SU-DHL-6 (cell line): ENCODE data around the gene PPP6R3.

ENCODE experiments used
- H2AFZ ChIP-seq: fragments of 200-600 bp; sonication (generic); 2 replicates; pipeline ENCODE4 v1.6.1; 2014; ENCODE audit warnings: low read depth, mild to moderate bottlenecking, moderate library complexity, mixed read lengths, antibody characterized with exemption, low read length; ENCODE audit not compliant: severe bottlenecking
- H3F3A ChIP-seq: fragments of 200-600 bp; shearing (Covaris generic); 2 replicates; pipeline ENCODE4 v1.6.0; 2016; ENCODE audit warnings: antibody characterized with exemption, mild to moderate bottlenecking; ENCODE audit not compliant: insufficient read depth
- H3K27ac ChIP-seq: fragments of 200-600 bp; sonication (generic); 2 replicates; pipeline ENCODE4 v1.5.1; 2016; ENCODE audit warnings: low read depth, mild to moderate bottlenecking, low read length, moderate library complexity, mixed read lengths
- H3K27me3 ChIP-seq: fragments of 200-600 bp; sonication (generic), shearing (Covaris generic); 2 replicates; pipeline ENCODE4 v1.6.0; 2014; ENCODE audit warnings: mild to moderate bottlenecking, low read length
- H3K36me3 ChIP-seq: fragments of 200-600 bp; sonication (generic); 2 replicates; pipeline ENCODE4 v1.6.1; 2014; ENCODE audit warnings: mild to moderate bottlenecking, low read length, mixed read lengths
- H3K4me2 ChIP-seq: fragments of 300-600, 200-600 bp; shearing (Covaris generic), sonication (generic); 2 replicates; pipeline ENCODE4 v1.6.0; 2014; ENCODE audit warnings: low read length, low read depth, mild to moderate bottlenecking; ENCODE audit not compliant: poor library complexity, severe bottlenecking
- H3K4me3 ChIP-seq: fragments of 200-600 bp; sonication (generic); 2 replicates; pipeline ENCODE4 v1.5.1; 2014; ENCODE audit warnings: antibody characterized with exemption, low read length, mild to moderate bottlenecking, mixed read lengths; ENCODE audit not compliant: insufficient read depth, poor library complexity, severe bottlenecking
- H3K79me2 ChIP-seq: fragments of 200-600 bp; sonication (generic); 2 replicates; pipeline ENCODE4 v1.6.1; 2014; ENCODE audit warnings: mild to moderate bottlenecking, low read length, moderate library complexity; ENCODE audit not compliant: insufficient read depth
- H3K9ac ChIP-seq: fragments of 200-600 bp; sonication (generic); 2 replicates; pipeline ENCODE4 v1.7.0; 2014; ENCODE audit warnings: mild to moderate bottlenecking, low read length
- H3K9me2 ChIP-seq: fragments of 200-600 bp; sonication (generic); replicated peaks from 2 replicates; pipeline ENCODE4 v1.6.1; 2014; ENCODE audit warnings: low read length; ENCODE audit not compliant: insufficient read depth
- H3K9me3 ChIP-seq: fragments of 200-600 bp; sonication (generic); 2 replicates; pipeline ENCODE4 v1.6.1; 2014; ENCODE audit warnings: low read length, mixed read lengths; ENCODE audit not compliant: insufficient read depth
- H4K20me1 ChIP-seq: fragments of 200-600 bp; sonication (generic); 2 replicates; pipeline ENCODE4 v1.6.1; 2014; ENCODE audit warnings: low read depth, mild to moderate bottlenecking, antibody characterized with exemption, low read length, moderate library complexity, mixed read lengths
- CTCF ChIP-seq: fragments of 200-600 bp; sonication (generic); IDR thresholded peaks from one replicate; pipeline ENCODE4 v1.5.1; 2017; ENCODE audit warnings: antibody characterized with exemption, mild to moderate bottlenecking, low read length, moderate library complexity; ENCODE audit not compliant: insufficient read depth, poor library complexity, severe bottlenecking
- EZH2phosphoT487 ChIP-seq: fragments of 200-600 bp; sonication (generic), shearing (Covaris generic); conservative IDR thresholded peaks from 2 replicates; pipeline ENCODE4 v1.6.1; 2018; ENCODE audit warnings: mild to moderate bottlenecking, antibody characterized with exemption, low read length, moderate library complexity, mixed read lengths

PPP6R3 gene

DNA sequence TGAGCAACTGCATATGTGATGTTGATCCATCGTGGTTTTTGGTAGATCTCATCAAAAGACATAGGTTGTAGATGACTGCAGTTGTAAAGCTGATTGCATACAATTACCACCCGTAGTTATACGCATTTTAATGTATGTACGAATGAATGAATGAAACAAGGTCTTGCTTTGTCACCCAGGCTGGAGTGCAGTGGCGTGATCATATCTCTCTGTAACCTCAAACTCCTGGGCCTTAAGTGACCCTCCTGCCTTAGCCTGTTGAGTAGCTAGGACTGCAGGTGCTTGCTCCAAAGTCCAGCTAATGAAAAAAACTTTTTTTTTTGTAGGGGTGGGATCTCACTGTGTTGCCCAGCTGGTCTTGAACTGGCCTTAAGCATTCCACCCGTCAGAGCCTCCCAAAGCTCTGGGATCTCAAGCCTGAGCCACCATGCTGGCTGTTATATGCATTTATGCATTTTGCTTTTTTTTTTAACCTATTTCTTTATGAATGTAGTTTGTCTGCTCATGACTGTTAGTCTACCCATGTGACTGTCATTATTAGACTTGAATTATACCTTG lies 53.5 kb downstream of the PPP6R3 start:
- no peak overlapping the region for H3K9ac ChIP-seq
- no peak overlapping the region for H2AFZ ChIP-seq
- H3K4me2 ChIP-seq: no peak overlapping the region
- no peak overlapping the region for H3K4me3 ChIP-seq
- H3K36me3 ChIP-seq: peaks cover 3% of the 10 kb centered on the region
- H3K9me2 ChIP-seq: no peaks in the 10 kb centered on the region
- no peaks in the 10 kb centered on the region for H3K9me3 ChIP-seq
- TF ChIP-seq CTCF: no peak
- TF ChIP-seq EZH2phosphoT487: no peak
- H4K20me1 ChIP-seq: peaks cover 35% of the 10 kb centered on the region
- H3K27me3 ChIP-seq: no peaks in the 10 kb centered on the region
- H3K27ac ChIP-seq: no peak overlapping the region
- peaks cover 4% of the 10 kb centered on the region; the same call in 1 of the 2 replicates for H3F3A ChIP-seq
- peaks cover 97% of the 10 kb centered on the region for H3K79me2 ChIP-seq

- no peak overlapping the region for H2AFZ ChIP-seq
- H3K79me2 ChIP-seq: peaks cover 97% of the 10 kb centered on the region
- no peaks in the 10 kb centered on the region for H3K9me3 ChIP-seq
- no peaks in the 10 kb centered on the region for H3K9me2 ChIP-seq
- no peak for TF ChIP-seq CTCF
- TF ChIP-seq EZH2phosphoT487: no peak
- peaks cover 33% of the 10 kb centered on the region for H4K20me1 ChIP-seq
- H3K27me3 ChIP-seq: no peaks in the 10 kb centered on the region
- no peak overlapping the region for H3K4me3 ChIP-seq
- no peak overlapping the region for H3K4me2 ChIP-seq
- no peak overlapping the region for H3K27ac ChIP-seq
- H3F3A ChIP-seq: peaks cover 4% of the 10 kb centered on the region; the same call in 1 of the 2 replicates
- H3K36me3 ChIP-seq: peaks cover 8% of the 10 kb centered on the region
- no peak overlapping the region for H3K9ac ChIP-seq
Observed at GRCh38 chr11:68517121-68517741, 56.7 kb downstream of the PPP6R3 start.

- H3K4me2 ChIP-seq: no peak overlapping the region
- H3K27ac ChIP-seq: no peak overlapping the region
- peaks cover 4% of the 10 kb centered on the region; the same call in 1 of the 2 replicates for H3F3A ChIP-seq
- no peak overlapping the region for H3K9ac ChIP-seq
- peaks cover 97% of the 10 kb centered on the region for H3K79me2 ChIP-seq
- H3K9me3 ChIP-seq: no peaks in the 10 kb centered on the region
- H3K9me2 ChIP-seq: no peaks in the 10 kb centered on the region
- peaks cover 25% of the 10 kb centered on the region; the same call in 1 of the 2 replicates for H4K20me1 ChIP-seq
- TF ChIP-seq CTCF: no peak
- TF ChIP-seq EZH2phosphoT487: no peak
- H2AFZ ChIP-seq: no peak overlapping the region
- no peak overlapping the region for H3K4me3 ChIP-seq
- peaks cover 14% of the 10 kb centered on the region for H3K36me3 ChIP-seq
- no peaks in the 10 kb centered on the region for H3K27me3 ChIP-seq
Observed at GRCh38 chr11:68518191-68518590, 57.6 kb downstream of the PPP6R3 start.
